Activated CD8-positive, alpha-beta memory T cell treated with anti-CD3 and anti-CD28 coated beads, Interleukin-2, amount 50 U/mL, for 4 hours (primary cell): Measurements from ENCODE around the gene ATP13A1.
A peak's percentile ranks its signal among the peaks of the same experiment; 100 is the strongest.
"Not testable (repeated sequence)": the region's sequence is repeated elsewhere in the genome, so short reads cannot be mapped to it uniquely, and the experiment has no call there.

Experiments used
- DNase-seq: peaks from one replicate; pipeline ENCODE4 v3.0.0-alpha.2; 2020

The ATP13A1 gene

DNA sequence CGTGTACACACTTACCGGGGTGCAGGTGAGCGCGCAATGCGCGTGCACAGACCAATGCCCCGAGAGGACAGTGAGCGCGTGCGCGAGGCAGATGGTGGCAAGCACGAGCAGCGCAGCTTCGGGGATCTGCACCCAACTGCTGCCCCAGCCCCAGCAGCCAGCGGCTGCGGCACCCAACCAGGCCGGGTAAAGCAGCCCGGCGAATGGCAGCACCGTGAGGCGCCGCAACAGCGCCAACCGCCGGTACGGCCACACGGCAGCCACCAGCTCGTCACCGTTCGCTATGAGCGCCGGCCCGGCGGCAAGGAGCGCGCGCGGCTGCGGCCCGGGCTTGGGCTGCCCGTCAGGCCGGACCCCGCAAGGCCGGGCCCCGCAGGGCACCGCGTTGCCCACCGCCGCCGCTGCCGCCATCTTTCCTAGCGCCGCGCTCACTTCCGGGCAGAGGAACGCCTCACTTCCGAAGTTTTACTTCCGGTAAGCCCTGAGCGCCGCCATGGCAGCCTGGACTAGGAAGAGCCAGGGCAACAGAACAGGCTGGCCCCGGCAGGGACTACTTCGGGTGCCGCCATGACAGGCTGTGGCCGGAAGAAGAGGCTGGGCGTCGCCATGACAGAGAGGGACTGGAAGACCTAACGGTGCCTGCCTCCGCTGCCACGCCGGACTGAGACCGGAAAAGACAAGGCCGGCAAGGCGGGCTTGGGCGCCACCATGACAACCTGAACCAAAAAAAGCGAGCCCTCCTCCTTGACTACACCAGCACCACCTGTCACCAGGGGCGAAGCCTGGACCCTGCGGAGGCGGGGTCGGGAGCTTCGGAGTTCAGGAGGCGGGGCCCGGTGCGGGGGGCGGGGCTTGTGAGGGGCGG is at the start of gene ATP13A1:
Gene ATP13A1 (minus strand): TSS at position 421 of the 865 bp plus-strand sequence. CDS start 10 bp downstream, at position 411.
- DNase-seq: peak; percentile 90

GRCh38 chr19:19711934-19712828 is 48.7 kb upstream of the ATP13A1 start:
- DNase-seq: no peak

GRCh38 chr19:19711306-19711933 is 47.9 kb upstream of the ATP13A1 start:
- DNase-seq: no peak

- no peak for DNase-seq
These were observed 47.0 kb upstream of the ATP13A1 start for GRCh38 chr19:19710506-19710905.

- no peak for DNase-seq
These were observed 41.4 kb upstream of the ATP13A1 start for GRCh38 chr19:19704836-19705235.

GRCh38 chr19:19700493-19700892 is 37.0 kb upstream of the ATP13A1 start:
- DNase-seq: not testable (repeated sequence)

- DNase-seq: no peak
These were observed 34.1 kb upstream of the ATP13A1 start for GRCh38 chr19:19697589-19697988.

GRCh38 chr19:19696386-19696785 is 32.9 kb upstream of the ATP13A1 start:
- DNase-seq: no peak

- DNase-seq: no peak
These were observed 28.2 kb upstream of the ATP13A1 start for GRCh38 chr19:19691683-19692082.

DNA sequence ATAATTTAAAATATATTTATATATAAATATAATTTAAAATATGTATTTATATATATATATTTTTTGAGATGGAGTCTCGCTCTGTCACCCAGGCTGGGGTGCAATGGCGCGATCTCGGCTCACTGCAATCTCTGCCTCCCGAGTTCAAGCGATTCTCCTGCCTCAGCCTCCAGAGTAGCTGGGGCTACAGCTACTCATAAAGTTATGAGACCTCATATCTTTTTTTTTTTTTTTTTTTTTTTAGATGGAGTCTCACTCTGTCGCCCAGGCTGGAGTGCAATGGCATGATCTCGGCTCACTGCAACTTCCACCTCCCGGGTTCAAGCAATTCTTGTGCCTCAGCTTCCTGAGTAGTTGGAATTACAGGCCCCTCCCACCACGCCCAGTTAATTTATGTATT is 25.5 kb upstream of the ATP13A1 start:
- not testable (repeated sequence) for DNase-seq

GRCh38 chr19:19687090-19687489 is 23.6 kb upstream of the ATP13A1 start:
- DNase-seq: no peak

- no peak for DNase-seq
These were observed 23.1 kb upstream of the ATP13A1 start for GRCh38 chr19:19686580-19686979.

- not testable (repeated sequence) for DNase-seq
These were observed 22.6 kb upstream of the ATP13A1 start for GRCh38 chr19:19686119-19686518.

DNA sequence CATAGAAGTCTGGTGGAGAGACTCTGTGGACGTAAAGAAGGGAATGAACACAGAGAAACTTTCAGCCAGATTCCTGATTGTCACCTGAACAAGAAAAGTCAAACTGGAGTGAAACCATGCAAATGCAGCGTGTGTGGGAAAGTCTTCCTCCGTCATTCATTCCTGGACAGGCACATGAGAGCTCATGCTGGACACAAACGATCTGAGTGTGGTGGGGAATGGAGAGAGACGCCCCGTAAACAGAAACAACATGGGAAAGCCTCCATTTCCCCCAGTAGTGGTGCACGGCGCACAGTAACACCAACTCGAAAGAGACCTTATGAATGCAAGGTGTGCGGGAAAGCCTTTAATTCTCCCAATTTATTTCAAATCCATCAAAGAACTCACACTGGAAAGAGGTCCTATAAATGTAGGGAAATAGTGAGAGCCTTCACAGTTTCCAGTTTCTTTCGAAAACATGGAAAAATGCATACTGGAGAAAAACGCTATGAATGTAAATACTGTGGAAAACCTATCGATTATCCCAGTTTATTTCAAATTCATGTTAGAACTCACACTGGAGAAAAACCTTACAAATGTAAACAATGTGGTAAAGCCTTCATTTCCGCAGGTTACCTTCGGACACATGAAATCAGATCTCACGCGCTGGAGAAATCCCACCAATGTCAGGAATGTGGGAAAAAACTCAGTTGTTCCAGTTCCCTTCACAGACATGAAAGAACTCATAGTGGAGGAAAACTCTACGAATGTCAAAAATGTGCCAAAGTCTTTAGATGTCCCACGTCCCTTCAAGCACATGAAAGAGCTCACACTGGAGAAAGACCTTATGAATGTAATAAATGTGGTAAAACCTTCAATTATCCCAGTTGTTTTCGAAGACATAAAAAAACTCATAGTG is 15.9 kb upstream of the ATP13A1 start:
- no peak for DNase-seq

DNA sequence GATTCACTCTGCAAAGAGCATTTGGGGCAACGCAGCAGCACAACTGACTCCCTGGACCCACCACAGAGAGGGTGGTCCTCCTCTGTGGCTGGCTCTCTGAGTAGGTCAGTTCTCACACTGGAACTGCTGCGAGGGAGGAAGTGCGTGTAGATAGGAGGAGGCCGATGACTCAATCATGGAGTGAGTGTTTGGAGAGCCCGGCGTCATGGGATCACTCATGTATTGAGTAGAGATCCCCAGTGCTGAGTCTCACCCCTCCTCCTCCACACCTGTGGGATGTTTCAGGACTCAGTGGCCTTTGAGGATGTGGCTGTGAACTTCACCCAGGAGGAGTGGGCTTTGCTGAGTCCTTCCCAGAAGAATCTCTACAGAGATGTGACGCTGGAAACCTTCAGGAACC is 14.1 kb upstream of the ATP13A1 start:
- no peak for DNase-seq

DNA sequence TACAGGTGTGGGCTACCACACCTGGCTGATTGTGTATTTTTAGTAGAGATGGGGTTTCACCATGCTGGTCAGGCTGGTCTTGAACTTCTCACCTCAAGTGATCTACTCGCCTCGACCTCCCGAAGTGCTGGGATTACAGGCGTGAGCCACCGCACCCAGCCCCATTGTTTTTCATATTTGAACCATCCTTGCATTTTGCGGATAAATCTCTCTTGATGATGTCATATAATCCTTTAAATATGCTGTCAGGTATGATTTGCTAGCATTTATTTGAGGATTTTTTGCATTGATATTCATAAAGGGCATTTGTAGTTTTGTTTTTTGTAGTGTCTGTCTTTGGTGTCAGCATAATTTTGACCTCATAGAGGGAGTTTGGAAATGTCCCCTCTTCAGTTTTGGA is 10.8 kb upstream of the ATP13A1 start:
- DNase-seq: no peak

DNA sequence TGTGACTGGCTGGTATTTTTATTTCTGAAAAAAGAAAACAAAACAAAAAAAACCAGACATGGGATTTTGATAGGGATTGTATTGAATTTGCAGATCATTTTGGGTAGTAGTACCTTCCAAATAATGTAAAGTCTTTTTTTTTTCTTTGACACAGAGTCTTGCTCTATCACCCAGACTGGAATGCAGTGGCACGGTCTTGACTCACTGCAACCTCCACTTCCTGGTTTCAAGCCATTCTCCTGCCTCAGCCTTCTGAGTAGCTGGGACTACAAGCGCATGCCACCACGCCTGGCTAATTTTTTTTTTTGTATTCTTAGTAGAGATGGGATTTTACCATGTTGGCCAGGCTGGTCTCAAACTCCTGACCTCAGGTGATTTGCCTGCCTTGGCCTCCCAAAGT is 9.3 kb upstream of the ATP13A1 start:
- DNase-seq: no peak

- DNase-seq: peak; percentile 14
These were observed 6.6 kb upstream of the ATP13A1 start for GRCh38 chr19:19670070-19670551.

DNA sequence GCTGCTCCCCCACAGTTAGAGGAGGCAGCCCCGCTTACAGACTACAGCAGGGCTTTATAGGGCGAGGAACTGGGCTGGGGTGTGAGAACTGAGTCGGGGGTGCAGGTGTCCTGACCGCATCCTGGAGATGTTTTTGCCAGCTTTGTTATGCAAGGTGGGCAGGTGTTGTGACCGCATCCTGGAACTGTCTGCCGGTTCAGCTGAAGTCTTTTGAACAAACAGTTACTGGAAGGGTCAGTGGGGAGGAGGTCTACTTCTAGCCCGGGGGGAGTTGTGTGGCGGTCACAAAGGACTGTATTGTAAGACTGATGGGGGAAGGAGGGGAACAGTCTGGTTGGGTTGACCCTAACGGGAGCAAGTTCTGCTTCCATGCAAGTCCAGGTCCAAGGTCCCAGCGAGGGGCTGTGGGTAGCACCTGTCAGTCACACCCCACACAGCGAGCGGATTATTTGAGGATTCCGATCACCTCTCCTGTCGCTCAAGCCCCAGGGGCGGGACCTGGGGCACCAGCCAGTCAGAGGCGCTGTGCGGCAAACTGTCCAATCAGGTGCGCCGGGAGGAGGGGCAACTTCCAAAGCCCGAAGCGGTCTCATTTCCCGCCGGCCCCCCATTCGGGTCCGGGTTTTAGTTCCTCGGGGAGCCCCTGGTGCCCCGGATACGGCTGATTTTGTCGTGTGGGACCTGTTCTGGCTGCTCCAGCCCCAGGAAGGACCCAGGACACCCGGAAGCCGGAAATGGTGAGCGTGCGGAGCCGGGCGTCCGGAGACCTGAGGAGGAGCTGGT is 4.9 kb upstream of the ATP13A1 start, which contains the start of gene ZNF101:
Gene ZNF101 (plus strand): TSS at position 610 of the 783 bp plus-strand sequence. CDS start 125 bp downstream, at position 735.
- DNase-seq: peak; percentile 92

DNA sequence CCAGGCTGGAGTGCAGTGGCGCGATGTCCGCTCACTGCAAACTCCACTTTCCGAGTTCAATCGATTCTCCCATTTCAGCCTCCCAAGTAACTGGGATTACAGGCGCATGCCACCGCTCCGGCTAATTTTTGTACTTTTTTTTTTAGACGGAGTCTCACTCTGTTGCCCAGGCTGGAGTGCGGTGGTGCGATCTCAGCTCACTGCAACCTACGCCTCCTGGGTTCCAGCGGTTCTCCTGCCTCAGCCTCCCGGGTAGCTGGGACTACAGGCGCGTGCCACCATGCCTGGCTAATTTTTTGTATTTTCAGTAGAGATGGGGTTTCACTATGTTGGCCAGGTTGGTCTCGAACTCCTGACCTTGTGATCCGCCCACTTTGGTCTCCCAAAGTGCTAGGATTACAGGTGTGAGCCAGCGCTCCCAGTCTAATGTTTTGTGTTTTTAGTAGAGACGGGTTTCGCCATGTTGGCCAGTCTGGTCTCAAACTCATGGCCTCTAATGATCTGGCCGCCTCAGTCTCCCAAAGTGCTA is 2.0 kb upstream of the ATP13A1 start:
- DNase-seq: peak; percentile 9

DNA sequence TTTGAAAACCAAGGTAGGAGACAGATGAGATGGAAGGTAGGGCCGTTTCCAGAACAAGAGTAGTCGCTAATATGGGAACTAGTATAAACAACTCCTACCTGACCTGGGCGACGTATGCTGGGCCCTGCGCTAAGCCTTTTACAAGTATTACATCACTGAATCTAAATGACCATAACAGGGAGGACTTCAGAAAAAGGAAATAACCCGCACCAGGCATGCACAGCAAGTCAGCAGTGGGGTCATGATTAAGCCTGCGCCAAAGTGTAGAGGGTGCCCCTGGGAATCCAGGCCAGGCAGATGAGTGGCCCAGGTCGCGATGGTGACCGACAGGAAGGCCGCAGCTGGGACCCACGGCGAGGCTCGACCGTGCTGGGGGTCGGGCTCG is 613 bp downstream of the ATP13A1 start:
- DNase-seq: no peak
